ENCODE results near the gene TNPO1. TPM values are rescaled to one million over a fixed set of nuclear protein-coding genes. Genes with fewer than 3 reads are reported as not detected.

TNPO1 gene
- total and polyA plus RNA-seq, 10 of the 15 experiments (the other 5 are each of a cell fraction or from before 2014, with no cell fraction given), result 18.1 to 123 (median 79.2) TPM

DNA sequence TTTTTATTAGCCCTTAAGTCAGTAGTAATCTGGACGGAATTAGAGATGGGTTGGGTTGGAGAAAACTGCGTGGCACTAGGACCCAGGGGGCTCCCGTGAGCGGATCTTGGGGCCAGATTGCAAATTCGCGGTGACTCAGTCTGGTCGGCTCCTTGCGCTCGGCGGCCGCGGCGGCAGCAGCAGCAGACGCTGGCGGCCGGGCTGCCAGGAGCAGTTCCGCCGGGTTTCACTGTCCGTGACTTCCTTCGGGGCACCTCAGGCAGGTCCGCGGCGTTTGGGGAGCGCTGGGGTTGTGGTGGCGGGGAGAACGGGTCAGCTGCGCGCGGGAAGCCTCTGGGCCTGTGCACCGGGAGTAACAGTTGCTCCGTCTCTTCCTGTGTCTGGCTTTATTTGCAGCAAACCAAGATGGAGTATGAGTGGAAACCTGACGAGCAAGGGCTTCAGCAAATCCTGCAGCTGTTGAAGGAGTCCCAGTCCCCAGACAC is 31.6 kb downstream of the TNPO1 start (continued):
- peak in 1 of 2 experiments; percentile 56; a peak in 2 of 4 replicates for TF ChIP-seq EP300 (IDR thresholded peaks at IDR 0.05; ENCODE audit: borderline replicate concordance in 1 of 2, control insufficient read depth in 1 of 2, low read depth in 2 of 2, low read length in 2 of 2)
- no peak for TF ChIP-seq RFX5 (IDR thresholded peaks at IDR 0.05; ENCODE audit: low read depth, low read length)
- TF ChIP-seq MXI1 (IDR thresholded peaks at IDR 0.05; ENCODE audit: low read depth, low read length), result peak; percentile 74
- peak; percentile 71 for TF ChIP-seq DPF2 (IDR thresholded peaks at IDR 0.05)
- no peak; the same call in 1 of the 2 replicates for TF ChIP-seq NFIC (IDR thresholded peaks at IDR 0.05; ENCODE audit: low read depth, low read length)
- TF ChIP-seq ATF7 (IDR thresholded peaks at IDR 0.05; ENCODE audit: low read depth), result peak; percentile 39; the same call in 1 of the 2 replicates
- peak; percentile 97 for TF ChIP-seq TAF1 (IDR thresholded peaks at IDR 0.05; ENCODE audit: borderline replicate concordance, low read depth, low read length)
- TF ChIP-seq RBBP5 (conservative IDR thresholded peaks at IDR 0.05), result no peak
- TF ChIP-seq CHD2 (IDR thresholded peaks at IDR 0.05; ENCODE audit: borderline replicate concordance, low read depth, low read length), result no peak
- TF ChIP-seq, protein P1, sequence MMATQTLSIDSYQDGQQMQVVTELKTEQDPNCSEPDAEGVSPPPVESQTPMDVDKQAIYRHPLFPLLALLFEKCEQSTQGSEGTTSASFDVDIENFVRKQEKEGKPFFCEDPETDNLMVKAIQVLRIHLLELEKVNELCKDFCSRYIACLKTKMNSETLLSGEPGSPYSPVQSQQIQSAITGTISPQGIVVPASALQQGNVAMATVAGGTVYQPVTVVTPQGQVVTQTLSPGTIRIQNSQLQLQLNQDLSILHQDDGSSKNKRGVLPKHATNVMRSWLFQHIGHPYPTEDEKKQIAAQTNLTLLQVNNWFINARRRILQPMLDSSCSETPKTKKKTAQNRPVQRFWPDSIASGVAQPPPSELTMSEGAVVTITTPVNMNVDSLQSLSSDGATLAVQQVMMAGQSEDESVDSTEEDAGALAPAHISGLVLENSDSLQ (IDR thresholded peaks at IDR 0.05), result peak; percentile 23; the same call in 1 of the 2 replicates
- no peak for TF ChIP-seq SMAD1 (IDR thresholded peaks at IDR 0.05; ENCODE audit: low read depth, partially characterized antibody)
- TF ChIP-seq NBN (IDR thresholded peaks at IDR 0.05), result peak; percentile 84
- TF ChIP-seq ZSCAN29 (IDR thresholded peaks at IDR 0.05), result no peak
- TF ChIP-seq EED (IDR thresholded peaks at IDR 0.05; ENCODE audit: low read depth), result peak; percentile 38; the same call in 1 of the 2 replicates
- no peak for TF ChIP-seq SUPT20H (IDR thresholded peaks at IDR 0.05; ENCODE audit: borderline replicate concordance, control insufficient read depth, low read depth, low read length)
- TF ChIP-seq EGR1 (IDR thresholded peaks at IDR 0.05; ENCODE audit: borderline replicate concordance in 1 of 2, low read depth in 2 of 2, low read length in 2 of 2), result peak in 1 of 2 experiments; percentile 70; a peak in 2 of 3 replicates
- TF ChIP-seq, protein P2, sequence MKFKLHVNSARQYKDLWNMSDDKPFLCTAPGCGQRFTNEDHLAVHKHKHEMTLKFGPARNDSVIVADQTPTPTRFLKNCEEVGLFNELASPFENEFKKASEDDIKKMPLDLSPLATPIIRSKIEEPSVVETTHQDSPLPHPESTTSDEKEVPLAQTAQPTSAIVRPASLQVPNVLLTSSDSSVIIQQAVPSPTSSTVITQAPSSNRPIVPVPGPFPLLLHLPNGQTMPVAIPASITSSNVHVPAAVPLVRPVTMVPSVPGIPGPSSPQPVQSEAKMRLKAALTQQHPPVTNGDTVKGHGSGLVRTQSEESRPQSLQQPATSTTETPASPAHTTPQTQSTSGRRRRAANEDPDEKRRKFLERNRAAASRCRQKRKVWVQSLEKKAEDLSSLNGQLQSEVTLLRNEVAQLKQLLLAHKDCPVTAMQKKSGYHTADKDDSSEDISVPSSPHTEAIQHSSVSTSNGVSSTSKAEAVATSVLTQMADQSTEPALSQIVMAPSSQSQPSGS (IDR thresholded peaks at IDR 0.05; ENCODE audit: low read length), result peak; percentile 19; the same call in 1 of the 2 replicates
- peak; percentile 98 for TF ChIP-seq POLR2AphosphoS5 (IDR thresholded peaks at IDR 0.05; ENCODE audit: low read length)
- peak; percentile 80 for TF ChIP-seq CREM (IDR thresholded peaks at IDR 0.05; ENCODE audit: low read depth)
- TF ChIP-seq WRNIP1 (IDR thresholded peaks at IDR 0.05; ENCODE audit: borderline replicate concordance, low read depth, low read length), result no peak
- TF ChIP-seq, protein P3, sequence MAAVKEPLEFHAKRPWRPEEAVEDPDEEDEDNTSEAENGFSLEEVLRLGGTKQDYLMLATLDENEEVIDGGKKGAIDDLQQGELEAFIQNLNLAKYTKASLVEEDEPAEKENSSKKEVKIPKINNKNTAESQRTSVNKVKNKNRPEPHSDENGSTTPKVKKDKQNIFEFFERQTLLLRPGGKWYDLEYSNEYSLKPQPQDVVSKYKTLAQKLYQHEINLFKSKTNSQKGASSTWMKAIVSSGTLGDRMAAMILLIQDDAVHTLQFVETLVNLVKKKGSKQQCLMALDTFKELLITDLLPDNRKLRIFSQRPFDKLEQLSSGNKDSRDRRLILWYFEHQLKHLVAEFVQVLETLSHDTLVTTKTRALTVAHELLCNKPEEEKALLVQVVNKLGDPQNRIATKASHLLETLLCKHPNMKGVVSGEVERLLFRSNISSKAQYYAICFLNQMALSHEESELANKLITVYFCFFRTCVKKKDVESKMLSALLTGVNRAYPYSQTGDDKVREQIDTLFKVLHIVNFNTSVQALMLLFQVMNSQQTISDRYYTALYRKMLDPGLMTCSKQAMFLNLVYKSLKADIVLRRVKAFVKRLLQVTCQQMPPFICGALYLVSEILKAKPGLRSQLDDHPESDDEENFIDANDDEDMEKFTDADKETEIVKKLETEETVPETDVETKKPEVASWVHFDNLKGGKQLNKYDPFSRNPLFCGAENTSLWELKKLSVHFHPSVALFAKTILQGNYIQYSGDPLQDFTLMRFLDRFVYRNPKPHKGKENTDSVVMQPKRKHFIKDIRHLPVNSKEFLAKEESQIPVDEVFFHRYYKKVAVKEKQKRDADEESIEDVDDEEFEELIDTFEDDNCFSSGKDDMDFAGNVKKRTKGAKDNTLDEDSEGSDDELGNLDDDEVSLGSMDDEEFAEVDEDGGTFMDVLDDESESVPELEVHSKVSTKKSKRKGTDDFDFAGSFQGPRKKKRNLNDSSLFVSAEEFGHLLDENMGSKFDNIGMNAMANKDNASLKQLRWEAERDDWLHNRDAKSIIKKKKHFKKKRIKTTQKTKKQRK (IDR thresholded peaks at IDR 0.05; ENCODE audit: low read depth, low read length), result no peak
- 0 out of 2 replicates have a peak, but pooled peaks have one; percentile 7 for TF ChIP-seq NR2F1 (conservative IDR thresholded peaks at IDR 0.05)
- TF ChIP-seq PAX5 (IDR thresholded peaks at IDR 0.05; ENCODE audit: borderline replicate concordance, low read depth, low read length), result peak; percentile 52; the same call in 1 of the 2 replicates
- TF ChIP-seq TCF3 (IDR thresholded peaks at IDR 0.05; ENCODE audit: borderline replicate concordance, insufficient read depth, low read depth, low read length), result peak; percentile 73; the same call in 1 of the 2 replicates
- no peak for TF ChIP-seq NFYA (IDR thresholded peaks at IDR 0.05; ENCODE audit: borderline replicate concordance, low read depth, low read length)
- TF ChIP-seq NRF1 (conservative IDR thresholded peaks at IDR 0.05; ENCODE audit: low read depth, low read length), result no peak
- TF ChIP-seq FOXM1 (IDR thresholded peaks at IDR 0.05; ENCODE audit: low read depth, low read length), result 0 out of 2 replicates have a peak, but pooled peaks have one; percentile 46

All from GM12878 (cell line).